SKM-1 (cell line): ENCODE data around the gene PAN2.
"Not testable (repeated sequence)": the region's sequence is repeated elsewhere in the genome, so short reads cannot be mapped to it uniquely, and the experiment has no call there.

Experiments
- DNase-seq: peaks from one replicate; lab custom pipeline; 2025; ENCODE audit not compliant: unreplicated experiment; lab: John Stamatoyannopoulos, UW

PAN2 gene

DNA sequence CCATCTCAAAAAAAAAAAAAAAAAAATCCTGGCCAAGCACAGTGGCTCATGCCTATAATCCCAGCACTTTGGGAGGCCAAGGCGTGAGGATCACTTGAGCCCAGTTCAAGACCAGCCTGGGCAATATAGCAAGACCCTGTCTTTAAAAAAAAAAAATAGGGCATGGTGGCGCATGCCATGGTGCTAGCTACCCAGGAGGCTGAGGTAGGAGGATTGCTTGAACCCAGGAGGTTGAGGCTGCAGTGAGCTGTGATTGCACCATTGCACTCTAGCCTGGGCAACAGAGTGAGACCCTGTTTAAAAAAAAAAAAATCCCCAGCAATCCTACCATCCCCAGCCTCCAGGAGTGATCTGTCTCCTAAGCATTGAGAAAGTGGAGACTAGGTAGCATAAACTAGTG lies 8.5 kb upstream of the PAN2 start:
- not testable (repeated sequence) for DNase-seq

DNA sequence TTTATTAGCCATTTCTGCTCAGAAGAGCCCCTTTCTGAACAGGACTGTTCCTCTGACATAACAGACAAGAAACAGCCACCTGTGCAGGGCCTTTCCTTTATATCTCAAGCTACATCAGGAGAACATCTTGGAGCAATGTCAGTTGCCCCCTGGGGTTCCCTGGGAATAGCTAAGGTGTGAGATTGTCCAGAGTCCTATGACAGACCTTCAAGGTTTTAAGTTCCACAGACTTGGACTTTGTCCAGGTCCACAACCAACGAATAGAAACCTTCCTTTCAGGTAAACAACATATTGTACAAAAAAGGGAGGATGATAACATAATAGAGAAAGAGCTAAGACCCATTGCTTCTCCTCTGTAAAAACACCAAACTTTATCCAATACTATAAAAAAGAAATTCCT lies 7.8 kb upstream of the PAN2 start:
- no peak for DNase-seq

DNA sequence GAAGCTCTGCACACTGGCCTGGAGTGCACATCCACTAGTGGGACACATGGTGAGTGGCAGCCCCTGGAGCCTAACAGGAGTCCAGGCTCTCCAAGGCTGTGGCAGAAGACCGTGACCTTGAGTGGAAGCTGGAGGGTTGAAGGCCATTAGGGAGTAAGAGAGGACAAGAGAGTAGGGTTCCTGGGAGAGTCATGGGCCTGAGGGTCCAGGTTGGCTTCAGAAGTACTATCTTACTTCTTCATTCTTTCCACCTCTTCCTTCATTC lies 5.3 kb upstream of the PAN2 start:
- DNase-seq, result no peak

DNA sequence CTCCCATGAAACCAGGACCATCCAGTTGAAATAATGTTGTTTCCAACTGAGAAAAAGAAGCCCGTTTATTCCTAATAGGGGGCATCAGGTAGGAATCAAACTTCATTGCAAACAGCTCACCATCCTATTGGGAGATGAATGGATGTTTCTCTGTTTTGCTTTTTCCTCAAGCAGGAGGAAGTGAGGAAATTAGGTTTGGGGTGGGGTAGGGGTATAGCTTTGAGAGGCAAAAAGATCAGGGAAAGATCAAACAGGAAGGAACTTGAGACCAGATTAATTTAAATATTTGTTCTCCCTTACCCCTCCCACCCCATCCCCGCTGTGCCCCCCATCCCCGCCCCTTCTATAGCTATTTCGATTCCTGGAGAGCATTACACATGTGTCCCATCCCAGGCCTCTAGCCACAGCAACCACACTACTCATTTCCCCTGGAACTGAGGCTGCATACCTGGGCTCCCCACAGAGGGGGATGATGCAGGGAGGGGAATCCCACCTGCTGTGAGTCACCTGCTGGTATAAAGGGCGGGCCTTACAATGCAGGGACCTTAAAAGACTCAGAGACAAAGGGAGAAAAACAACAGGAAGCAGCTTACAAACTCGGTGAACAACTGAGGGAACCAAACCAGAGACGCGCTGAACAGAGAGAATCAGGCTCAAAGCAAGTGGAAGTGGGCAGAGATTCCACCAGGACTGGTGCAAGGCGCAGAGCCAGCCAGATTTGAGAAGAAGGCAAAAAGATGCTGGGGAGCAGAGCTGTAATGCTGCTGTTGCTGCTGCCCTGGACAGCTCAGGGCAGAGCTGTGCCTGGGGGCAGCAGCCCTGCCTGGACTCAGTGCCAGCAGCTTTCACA lies 4.7 kb upstream of the PAN2 start, which contains the start of gene IL23A:
Gene IL23A, plus strand, starts transcription at position 577 of the 850 bp plus-strand sequence. Its CDS starts 161 bp downstream, at position 738.
- no peak for DNase-seq

DNA sequence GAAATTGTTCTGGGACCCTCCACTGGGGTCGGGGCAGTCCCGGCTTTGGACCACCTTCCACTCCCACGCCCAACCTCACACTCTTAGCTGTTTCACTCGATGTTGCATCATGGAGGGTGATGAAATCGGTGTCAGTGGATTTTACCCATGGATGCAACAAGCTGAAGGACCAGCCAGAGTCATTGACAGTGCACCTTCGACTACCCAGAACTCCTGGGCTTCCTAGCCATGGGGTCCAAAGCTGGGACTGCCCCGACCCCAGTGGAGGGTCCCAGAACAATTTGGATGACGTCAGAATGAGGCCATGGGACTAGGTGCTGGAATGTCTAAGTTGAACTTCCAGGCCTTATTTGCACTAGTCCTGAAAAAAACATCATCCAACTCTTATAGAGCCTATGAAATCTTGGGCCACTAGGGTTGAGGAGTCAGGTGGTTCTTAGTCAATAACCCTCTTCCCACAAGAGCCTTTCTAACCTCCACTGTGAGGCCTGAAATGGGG lies 4.0 kb upstream of the PAN2 start:
- DNase-seq, result no peak

DNA sequence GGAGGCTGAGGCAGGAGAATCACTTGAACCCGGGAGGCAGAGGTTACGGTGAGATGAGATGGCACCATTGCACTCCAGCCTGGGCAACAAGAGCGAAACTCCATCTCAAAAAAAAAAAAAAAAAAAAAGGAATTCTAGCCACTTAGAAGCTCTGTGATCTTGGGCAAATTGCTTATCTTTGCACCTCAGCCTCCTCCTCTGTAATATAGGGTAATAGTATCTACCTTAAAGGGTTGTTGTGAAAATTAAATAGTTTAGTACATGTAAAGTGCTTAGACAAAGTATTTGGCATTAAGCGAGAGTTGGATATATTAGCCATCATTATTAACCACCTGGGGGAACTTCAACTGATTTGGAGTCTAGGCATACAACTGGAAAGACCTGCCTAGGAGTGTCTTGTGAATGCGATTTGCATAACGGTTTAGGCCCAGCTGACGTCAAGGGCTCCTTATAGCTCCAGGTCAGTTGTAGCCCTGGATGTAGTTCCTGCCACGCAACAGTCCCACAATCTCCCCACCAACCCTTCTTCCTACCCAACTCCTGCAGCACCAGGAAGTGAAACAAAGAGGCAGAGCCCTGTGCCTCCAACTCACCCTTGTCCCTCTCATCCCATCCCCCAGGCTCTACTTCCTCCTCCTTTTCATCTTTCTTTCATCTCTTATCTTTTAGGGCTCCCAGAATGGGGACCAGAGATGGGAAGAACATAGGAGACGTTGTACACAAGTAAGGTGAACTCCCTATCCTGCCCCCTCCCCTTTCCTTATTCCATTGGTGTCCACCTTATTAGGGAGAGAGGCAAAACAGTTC lies 2.8 kb upstream of the PAN2 start:
- peak; percentile 65 for DNase-seq

DNA sequence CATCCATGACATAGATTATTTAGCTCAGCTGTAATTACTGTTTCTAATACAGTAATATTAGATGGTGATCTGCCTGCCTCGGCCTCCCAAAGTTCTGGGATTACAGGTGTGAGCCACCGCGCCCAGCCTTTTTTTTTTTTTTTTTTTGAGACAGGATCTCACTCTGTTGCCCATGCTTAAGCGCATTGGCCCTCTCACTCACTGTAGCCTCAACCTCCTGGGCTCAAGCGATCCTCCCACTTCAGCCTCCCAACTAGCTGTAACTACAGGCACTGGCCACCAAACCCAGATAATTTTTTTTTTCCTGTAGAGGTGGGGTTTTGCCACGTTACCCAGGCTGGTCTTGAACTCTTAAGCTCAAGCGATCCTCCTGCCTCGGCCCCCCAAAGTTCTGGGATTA lies 1.7 kb upstream of the PAN2 start:
- DNase-seq, result not testable (repeated sequence)

DNA sequence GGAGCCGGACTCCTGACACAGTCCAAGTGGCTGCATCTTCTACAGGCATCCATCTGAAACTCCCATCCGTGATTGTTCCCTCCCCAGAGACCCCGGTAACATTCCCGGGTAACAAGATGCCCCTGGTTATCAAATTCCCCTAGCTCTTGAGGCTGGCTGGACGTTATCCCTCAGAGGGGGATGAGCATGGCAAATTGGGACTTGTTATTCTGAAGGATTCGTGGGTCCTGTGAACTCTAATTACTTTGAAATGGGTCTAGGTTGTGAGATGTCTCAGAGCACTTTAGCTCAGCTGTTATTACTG lies 642 bp upstream of the PAN2 start:
- no peak for DNase-seq

DNA sequence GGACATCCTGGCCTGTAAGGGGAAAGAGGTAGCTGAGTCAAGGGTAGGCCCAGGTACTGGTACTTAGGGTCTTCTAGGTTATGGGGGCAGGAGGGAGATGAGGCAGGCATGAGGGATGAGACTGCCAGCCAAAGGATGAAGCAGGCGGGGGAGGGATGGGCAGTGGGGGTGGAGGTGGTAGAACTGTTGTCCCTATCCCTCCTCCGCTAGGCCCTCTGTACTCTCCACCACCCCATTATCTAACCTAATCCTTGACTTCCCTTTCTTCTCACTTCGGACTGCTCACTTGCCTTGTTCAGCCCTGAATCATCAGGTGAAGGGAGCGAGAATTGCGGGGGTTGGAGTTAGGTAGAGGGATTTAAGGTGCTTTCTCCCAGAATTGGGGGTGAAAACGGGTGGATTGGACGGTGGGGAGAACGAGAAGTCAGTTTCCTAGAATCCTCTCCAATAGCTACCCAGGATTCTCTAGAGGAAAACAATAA lies 562 bp downstream of the PAN2 start:
- DNase-seq, result peak; percentile 10

DNA sequence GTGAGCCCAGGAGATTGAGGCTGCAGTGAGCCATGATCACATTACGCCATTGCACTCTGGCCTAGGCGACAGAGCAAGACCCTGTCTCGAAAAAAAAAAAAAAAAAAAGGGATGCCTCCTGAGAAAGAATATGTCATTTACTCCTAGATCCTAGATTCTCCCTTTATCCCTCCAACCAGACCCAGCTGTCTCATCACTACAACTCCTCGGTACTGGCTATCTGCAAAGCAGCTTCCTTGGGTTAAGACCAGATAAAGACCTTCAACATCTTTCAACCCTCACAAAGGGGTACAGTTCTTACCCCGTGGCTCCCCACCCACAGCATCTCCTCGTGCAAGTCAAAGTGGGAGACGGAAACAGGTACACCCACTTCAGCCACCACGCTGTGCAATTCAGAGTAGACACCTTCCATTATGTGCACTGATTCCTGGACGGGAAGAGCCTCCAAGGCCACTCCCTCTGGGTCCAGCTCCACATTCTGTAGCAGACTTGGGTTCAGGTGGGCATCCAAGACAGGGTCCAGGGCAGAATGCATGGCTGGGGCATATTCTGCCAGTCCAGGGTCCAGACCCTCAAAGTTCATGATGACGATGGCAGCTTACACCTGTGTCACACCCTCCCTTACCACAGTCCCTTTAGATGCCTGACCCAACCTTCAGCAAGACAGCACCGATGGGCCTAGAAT lies 1.1 kb downstream of the PAN2 start:
- no peak for DNase-seq

DNA sequence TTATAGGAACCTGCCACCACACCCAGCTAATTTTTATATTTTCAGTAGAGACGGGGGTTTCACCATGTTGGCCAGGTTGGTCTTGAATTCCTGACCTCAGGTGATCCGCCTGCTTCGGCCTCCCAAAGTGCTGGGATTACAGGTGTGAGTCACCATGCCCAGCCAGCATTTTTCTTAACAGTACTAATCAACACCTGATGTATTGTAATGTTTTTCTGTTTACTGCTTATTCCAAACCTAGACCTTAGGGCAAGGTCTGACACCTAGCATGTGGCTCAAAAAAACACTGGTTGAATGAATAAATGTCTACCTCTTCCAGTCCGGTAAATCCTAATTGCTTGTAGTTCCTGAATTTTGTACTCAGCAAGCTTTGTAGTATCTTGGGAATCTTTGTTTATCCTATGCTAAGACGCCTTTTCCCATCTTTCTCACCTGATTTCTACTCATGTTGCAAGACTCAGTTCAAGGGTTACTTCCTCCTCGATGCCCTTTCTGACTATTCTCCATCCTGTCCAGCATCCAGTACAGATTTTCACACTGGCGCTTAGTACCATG lies 2.8 kb downstream of the PAN2 start:
- no peak for DNase-seq

DNA sequence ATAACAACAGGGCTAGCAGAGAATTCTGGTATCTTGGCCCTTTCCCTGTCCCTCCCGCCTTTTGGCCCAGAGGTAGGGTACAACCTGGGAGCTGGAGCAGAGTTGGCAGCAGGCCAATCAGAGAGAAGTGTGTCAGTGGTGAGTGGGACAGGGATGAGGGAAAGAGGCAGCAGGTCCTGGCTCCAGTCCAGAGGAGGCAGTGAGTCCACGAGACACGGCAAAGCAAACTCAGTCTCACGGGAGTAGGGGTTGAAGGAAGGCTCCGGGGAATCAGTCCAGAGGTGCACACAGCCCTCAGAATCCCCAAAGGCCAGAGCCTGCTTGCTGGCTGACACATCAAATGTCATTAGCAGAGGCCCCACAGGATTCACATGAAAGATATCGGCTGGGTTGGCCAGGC lies 7.3 kb downstream of the PAN2 start:
- DNase-seq, result no peak

DNA sequence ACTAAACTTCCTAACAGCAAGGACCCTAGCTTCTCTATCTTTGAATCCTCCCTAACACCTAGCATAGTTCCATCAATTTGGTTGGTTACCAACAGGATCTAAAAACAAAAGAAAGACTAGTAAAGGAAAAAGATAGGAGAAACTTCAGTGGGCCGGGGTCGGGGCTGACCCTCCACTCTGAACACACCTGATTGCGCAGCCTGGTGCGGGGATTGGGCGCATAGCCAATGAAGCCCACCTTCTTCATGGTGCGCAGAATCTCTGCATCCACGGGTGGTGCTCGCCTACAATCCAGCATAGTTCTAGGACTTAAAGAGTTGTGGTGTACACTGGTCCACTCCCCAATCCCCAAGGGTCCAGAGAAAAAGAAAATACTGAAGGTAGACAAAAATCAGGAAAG lies 7.7 kb downstream of the PAN2 start:
- DNase-seq, result no peak

DNA sequence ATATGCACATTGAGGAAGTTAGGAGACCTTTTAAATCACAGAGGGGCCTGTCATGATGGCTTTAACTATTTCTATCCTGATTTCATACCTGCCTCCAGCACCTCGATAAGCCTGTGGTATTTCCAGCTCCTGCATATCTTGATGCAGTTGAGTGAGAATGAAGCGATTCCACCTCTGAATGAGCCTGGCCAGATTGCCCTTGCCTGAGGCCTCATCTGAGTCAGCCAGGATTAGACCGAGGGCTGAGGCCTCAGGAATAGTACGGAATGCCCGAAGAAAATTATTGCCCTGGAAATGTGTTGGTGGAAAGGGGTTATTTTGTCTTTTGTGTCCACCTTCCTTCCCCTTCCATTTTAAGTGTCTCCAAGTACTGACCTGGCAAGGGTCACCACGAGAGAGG lies 9.6 kb downstream of the PAN2 start:
- DNase-seq, result no peak

DNA sequence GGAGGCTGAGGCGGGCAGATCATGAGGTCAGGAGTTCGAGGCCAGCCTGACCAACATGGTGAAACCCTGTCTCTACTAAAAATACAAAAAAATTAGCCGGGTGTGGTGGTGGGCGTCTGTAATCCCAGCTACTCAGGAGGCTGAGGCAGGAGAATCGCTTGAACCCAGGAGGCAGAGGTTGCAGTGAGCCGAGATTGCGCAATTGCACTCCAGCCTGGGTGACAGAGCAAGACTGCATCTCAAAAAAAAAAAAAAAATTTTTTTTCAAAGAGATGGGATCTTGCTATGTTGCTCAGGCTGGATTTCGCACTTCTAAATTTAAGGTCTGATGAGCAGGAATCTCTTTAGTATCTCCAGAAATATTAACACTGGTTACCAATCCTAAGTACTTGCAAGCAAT lies 12.2 kb downstream of the PAN2 start:
- not testable (repeated sequence) for DNase-seq

DNA sequence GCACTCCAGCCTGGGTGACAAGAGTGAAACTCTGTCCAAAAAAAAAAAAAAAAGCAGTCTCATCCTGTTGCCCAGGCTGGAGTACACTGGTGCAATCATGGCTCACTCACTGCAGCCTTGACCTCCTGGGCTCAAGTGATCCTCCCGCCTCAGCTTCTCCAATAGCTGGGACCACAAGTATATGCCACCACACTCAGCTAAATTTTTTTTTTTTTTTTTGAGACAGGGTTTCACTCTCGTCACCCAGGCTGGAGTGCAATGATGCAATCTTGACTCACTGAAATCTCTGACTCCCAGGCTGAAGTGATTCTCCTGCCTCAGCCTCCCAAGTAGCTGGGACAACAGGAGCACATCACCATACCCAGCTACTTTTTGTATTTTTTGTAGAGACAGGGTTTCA lies 12.8 kb downstream of the PAN2 start:
- DNase-seq, result no peak

DNA sequence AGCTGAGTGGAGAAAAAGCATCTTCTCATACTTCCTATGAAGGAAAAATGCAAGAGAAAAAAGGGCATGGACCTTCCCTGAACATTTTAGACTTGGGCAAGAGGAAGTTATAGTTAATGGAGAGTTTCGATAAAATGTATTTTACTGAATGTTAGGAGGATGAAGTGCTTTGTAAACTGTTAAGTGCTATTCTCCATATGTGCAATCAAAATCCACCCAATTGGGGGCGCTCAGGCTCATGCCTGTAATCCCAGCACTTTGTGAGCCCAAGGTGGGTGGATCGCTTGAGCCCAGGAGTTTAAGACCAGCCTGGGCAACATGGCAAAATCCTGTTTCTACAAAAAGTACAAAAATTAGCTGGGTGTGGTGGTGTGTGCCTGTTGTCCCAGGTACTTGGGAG lies 16.1 kb downstream of the PAN2 start:
- no peak for DNase-seq

DNA sequence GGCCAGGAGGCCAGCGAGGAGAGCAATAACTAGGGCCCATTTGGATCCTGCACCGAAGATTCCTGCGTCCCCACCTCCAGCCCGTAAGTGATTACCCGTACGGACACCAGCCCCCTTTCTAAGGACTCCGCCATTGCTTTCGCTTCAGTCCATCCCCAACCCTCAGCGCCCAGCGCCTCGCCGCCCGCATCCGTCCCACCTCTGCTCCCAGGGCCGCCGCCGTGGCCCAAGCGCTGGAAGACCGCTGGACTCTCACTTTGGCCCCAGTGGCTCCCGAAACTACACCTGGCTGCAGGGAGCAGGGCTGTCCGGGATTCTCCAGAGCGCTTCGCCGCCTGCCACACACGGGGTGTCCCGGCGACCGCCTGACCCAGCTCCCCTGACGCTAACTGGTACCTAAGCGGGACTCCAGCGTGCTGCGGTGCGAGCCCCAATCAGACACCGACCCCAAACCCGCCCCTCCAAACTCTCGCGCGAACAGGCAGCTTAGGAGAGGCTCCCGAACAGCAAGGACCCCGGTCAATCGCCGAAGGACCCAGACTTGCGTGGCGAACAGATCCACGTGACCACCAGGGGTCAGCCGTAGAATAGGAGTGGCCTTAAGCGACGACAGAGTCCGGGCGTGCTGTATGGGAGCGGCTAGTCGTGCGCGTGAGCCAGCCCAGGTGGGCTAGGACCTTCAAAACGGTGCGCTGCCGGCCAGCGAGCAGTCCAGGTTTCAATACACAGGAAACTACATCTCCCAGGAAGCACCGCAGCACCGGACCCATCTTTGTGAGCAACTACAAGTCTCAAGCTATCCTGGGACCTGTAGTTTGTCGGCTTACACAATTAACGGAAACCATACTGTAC lies 18.0 kb downstream of the PAN2 start, which contains the start of gene CNPY2:
Gene CNPY2, minus strand, starts transcription at position 367 of the 852 bp plus-strand sequence. CDS start 771 bp downstream, outside the sequence.
- DNase-seq, result peak; percentile 85

DNA sequence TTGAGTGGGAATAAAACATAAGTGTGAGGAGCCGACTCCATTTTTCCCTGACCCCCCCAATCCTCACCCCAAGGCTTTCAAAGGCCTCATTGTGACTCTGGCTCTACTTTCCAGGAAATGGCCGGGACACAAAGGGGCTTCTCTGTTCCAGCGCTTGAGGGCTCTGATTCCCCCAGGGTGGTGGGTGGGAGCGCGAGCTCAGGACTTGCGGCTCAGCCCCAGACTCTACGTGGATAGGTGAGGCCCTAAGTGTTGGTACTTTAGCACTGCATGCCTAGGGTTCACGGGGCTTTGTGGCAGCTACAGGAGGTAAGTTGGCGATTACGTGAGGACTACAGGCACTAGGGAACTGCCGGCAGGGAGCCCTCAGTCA lies 18.6 kb downstream of the PAN2 start:
- no peak for DNase-seq

DNA sequence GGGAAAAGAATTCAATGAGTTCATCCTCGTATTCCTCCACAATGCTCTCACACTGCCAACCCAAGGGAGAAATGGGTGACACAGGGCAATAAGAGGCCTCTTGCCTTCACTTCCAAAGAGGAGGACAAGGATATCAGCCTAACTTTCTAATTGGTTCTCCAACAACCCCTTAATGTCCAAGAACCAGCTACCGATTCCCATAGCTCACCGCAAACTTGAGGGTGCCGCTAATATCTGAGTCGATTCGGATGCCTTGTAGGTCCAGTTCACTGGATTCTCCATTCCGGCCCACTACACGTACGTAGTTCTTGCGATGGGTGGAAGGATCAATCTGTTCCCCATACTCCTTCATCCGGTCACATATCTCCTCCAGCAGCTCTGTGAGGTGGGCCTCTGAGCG lies 22.8 kb downstream of the PAN2 start:
- DNase-seq, result no peak
